ENCODE results near the gene ZPLD1. TPM values are rescaled to one million over a fixed set of nuclear protein-coding genes. Genes with fewer than 3 reads are reported as not detected.

Gene ZPLD1
- total RNA-seq: not detected

GRCh38 chr3:102434715-102435114, at the start of gene ZPLD1:
ZPLD1 (plus strand) TSS chr3:102435015; CDS start chr3:102438488, 3,473 bp downstream.
- TF ChIP-seq CTCF (IDR thresholded peaks at IDR 0.05; ENCODE audit: low read depth): no peak

- no peak for TF ChIP-seq CTCF (IDR thresholded peaks at IDR 0.05; ENCODE audit: low read depth)
Measured at GRCh38 chr3:102390171-102390864, 44.5 kb upstream of the ZPLD1 start.

GRCh38 chr3:102390916-102391315, 43.9 kb upstream of the ZPLD1 start:
- TF ChIP-seq CTCF (IDR thresholded peaks at IDR 0.05; ENCODE audit: low read depth): no peak

- TF ChIP-seq CTCF (IDR thresholded peaks at IDR 0.05; ENCODE audit: low read depth): no peak
Measured at GRCh38 chr3:102391491-102391890, 43.3 kb upstream of the ZPLD1 start.

GRCh38 chr3:102394517-102394916, 40.3 kb upstream of the ZPLD1 start:
- TF ChIP-seq CTCF (IDR thresholded peaks at IDR 0.05; ENCODE audit: low read depth): no peak

- no peak for TF ChIP-seq CTCF (IDR thresholded peaks at IDR 0.05; ENCODE audit: low read depth)
Measured at GRCh38 chr3:102398176-102398575, 36.6 kb upstream of the ZPLD1 start.

GRCh38 chr3:102398666-102399065, 36.1 kb upstream of the ZPLD1 start:
- no peak for TF ChIP-seq CTCF (IDR thresholded peaks at IDR 0.05; ENCODE audit: low read depth)
